KMS-11 (cell line): ENCODE data around the gene DCTN2.

ENCODE experiments used
- H2AFZ ChIP-seq: fragments of 200-600 bp; sonication (generic); 2 replicates; pipeline ENCODE4 v1.6.1; 2016; ENCODE audit warnings: antibody characterized with exemption, mixed run types, low read depth
- H3K27ac ChIP-seq: fragments of 200-600 bp; sonication (generic); 2 replicates; pipeline ENCODE4 v1.6.1; 2016; ENCODE audit warnings: mild to moderate bottlenecking, mixed run types
- H3K27me3 ChIP-seq: fragments of 200-600 bp; sonication (generic); 2 replicates; pipeline ENCODE4 v1.6.1; 2017; ENCODE audit warnings: mild to moderate bottlenecking, low read depth, mixed run types, moderate library complexity; ENCODE audit not compliant: insufficient read depth
- H3K36me3 ChIP-seq: fragments of 200-600 bp; sonication (generic); 2 replicates; pipeline ENCODE4 v1.6.1; 2017; ENCODE audit warnings: mild to moderate bottlenecking, mixed run types; ENCODE audit not compliant: insufficient read depth
- H3K4me1 ChIP-seq: fragments of 200-600 bp; sonication (generic); 2 replicates; pipeline ENCODE4 v1.6.1; 2016; ENCODE audit warnings: mild to moderate bottlenecking, low read depth, mixed run types; ENCODE audit not compliant: poor library complexity, severe bottlenecking
- H3K4me2 ChIP-seq: fragments of 200-600 bp; sonication (generic); 2 replicates; pipeline ENCODE4 v1.7.0; 2016; ENCODE audit warnings: mild to moderate bottlenecking, mixed run types
- H3K4me3 ChIP-seq: fragments of 200-600 bp; sonication (generic); IDR thresholded peaks from 2 replicates; pipeline ENCODE4 v1.6.1; 2017; ENCODE audit warnings: low read depth, low read length, mixed read lengths; ENCODE audit not compliant: insufficient read depth
- H3K79me2 ChIP-seq: fragments of 200-600 bp; sonication (generic); 2 replicates; pipeline ENCODE4 v1.6.1; 2016; ENCODE audit warnings: low read depth, mixed run types; ENCODE audit not compliant: insufficient read depth
- H3K9ac ChIP-seq: fragments of 200-600 bp; sonication (generic); 2 replicates; pipeline ENCODE4 v1.6.1; 2016; ENCODE audit warnings: mild to moderate bottlenecking, mixed run types
- H4K20me1 ChIP-seq: fragments of 200-600 bp; sonication (generic); 2 replicates; pipeline ENCODE4 v1.6.1; 2016; ENCODE audit warnings: mild to moderate bottlenecking, mixed run types; ENCODE audit not compliant: insufficient read depth
- TF ChIP-seq, protein P1 (sequence below): fragments of 200-600 bp; sonication (generic); conservative IDR thresholded peaks from 2 replicates; pipeline ENCODE4 v1.6.1; 2017; ENCODE audit warnings: low read depth, mild to moderate bottlenecking, antibody characterized with exemption, low read length, moderate library complexity, mixed read lengths

Gene DCTN2

DNA sequence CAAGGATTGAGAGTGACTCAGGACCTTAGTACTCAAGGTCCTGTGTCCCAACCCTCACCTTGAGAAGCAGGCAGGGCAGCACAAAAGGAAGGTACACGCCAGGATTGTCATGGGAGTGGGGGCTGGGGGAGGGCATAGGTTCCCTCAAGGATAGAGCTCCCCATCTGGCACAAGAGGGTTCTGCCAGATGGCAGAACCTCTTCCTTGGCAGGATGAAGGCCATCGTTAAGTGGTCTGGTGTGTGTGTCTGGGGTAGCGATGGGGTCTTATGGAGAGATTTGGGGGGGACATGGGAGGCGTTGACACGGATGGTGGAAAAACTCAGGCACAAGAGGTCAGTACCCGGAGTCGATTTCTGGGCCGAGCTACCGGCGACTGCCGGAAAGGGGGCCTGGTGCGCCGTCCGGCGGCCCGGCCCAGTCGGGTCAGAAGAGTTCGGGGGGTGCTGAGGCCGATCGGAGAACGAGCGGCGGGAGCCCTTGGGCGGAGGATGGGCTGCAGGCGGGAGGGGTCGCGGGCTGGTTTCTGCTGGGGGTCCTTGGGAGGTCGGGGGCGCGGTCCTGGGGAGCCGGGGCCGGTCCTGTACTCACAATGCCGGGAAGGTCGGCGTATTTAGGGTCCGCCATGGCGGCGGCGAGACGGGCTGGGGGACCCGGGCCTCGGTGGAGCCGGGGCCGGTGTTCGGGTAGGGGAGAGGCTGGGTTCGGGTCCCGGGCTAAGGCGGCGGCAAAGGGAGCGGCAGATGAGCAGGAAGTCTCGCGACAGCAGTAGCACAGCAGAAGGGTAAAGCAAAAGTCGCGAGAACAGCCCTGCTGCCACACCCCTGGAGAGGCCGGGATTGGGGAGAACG, at the start of gene DCTN2:
Gene DCTN2 (minus strand): TSS at position 755 of the 850 bp plus-strand sequence. CDS start 129 bp downstream, at position 626.
- Histone ChIP-seq H3K27ac (peak within 1 kb of the TSS; percentile 42), H3K79me2 (peaks cover 24% of the 10 kb centered on the region)
- TF ChIP-seq, protein P1, sequence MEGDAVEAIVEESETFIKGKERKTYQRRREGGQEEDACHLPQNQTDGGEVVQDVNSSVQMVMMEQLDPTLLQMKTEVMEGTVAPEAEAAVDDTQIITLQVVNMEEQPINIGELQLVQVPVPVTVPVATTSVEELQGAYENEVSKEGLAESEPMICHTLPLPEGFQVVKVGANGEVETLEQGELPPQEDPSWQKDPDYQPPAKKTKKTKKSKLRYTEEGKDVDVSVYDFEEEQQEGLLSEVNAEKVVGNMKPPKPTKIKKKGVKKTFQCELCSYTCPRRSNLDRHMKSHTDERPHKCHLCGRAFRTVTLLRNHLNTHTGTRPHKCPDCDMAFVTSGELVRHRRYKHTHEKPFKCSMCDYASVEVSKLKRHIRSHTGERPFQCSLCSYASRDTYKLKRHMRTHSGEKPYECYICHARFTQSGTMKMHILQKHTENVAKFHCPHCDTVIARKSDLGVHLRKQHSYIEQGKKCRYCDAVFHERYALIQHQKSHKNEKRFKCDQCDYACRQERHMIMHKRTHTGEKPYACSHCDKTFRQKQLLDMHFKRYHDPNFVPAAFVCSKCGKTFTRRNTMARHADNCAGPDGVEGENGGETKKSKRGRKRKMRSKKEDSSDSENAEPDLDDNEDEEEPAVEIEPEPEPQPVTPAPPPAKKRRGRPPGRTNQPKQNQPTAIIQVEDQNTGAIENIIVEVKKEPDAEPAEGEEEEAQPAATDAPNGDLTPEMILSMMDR, result peak; percentile 32; the same call in 1 of the 2 replicates

GRCh38 chr12:57593187-57593586, 46.2 kb upstream of the DCTN2 start:
- H3K79me2 ChIP-seq, result peaks cover 18% of the 10 kb centered on the region; the same call in 1 of the 2 replicates
- H3K4me2 ChIP-seq, result no peak overlapping the region
- H3K4me3 ChIP-seq, result no peak overlapping the region
- H4K20me1 ChIP-seq, result no peaks in the 10 kb centered on the region
- H3K9ac ChIP-seq, result no peak overlapping the region
- TF ChIP-seq, protein P1, result no peak
- H2AFZ ChIP-seq, result no peak overlapping the region
- no peak overlapping the region for H3K27ac ChIP-seq
- H3K4me1 ChIP-seq, result peaks cover 27% of the 10 kb centered on the region
- no peaks in the 10 kb centered on the region for H3K27me3 ChIP-seq
- H3K36me3 ChIP-seq, result 0 out of 2 replicates have a peak, but pooled peaks cover 3% of the 10 kb centered on the region

More for the DNA sequence above, at the start of gene DCTN2:
- Histone ChIP-seq H2AFZ (peak within 1 kb of the TSS; percentile 68), H4K20me1 (no peaks in the 10 kb centered on the region), H3K27me3 (peaks cover 30% of the 10 kb centered on the region), H3K36me3 (no peaks in the 10 kb centered on the region), H3K4me3 (peak within 1 kb of the TSS; percentile 85), H3K4me1 (peaks cover 46% of the 10 kb centered on the region), H3K9ac (peak within 1 kb of the TSS; percentile 84), H3K4me2 (peak within 1 kb of the TSS; percentile 91)

GRCh38 chr12:57592551-57593165, 45.7 kb upstream of the DCTN2 start:
- no peak overlapping the region for H3K4me3 ChIP-seq
- H3K4me2 ChIP-seq, result peak overlapping the region; percentile 96

DNA sequence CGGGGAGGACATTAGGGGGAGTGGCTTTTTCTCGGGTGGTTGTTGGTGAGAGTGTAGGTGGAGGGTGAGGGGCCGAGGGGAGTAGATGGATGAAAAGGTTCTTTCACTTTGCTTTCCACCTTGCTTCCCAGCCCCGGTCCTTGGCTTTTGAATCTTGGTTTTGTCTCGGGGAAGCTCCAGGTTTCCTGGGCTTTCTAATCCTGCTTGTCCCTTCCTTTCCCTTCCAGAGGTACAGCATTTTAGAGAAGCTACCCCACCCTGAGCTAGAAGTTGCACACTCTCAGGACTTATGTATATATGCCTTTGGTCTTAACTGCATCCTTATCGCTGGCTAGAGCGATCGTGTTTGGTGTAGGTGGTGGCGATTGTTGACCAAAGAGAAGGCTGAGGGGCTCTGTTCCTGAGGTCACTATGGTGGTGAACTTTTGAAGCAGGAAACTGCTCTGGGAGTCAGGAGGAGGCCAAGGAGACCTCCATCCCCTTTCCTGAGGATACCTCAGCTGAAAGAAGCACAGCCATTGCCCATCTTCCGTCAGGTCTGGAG, 44.9 kb upstream of the DCTN2 start:
- Histone ChIP-seq H3K27ac (no peak overlapping the region), H3K9ac (peak overlapping the region; percentile 53; the same call in 1 of the 2 replicates), H3K36me3 (0 out of 2 replicates have a peak, but pooled peaks cover 3% of the 10 kb centered on the region), H4K20me1 (no peaks in the 10 kb centered on the region), H2AFZ (peak overlapping the region; percentile 76), H3K4me2 (peak overlapping the region; percentile 96), H3K79me2 (peaks cover 18% of the 10 kb centered on the region; the same call in 1 of the 2 replicates), H3K27me3 (no peaks in the 10 kb centered on the region; the same call in 1 of the 2 replicates), H3K4me3 (peak overlapping the region; percentile 80), H3K4me1 (peaks cover 27% of the 10 kb centered on the region)
- TF ChIP-seq, protein P1, result no peak

More at GRCh38 chr12:57592551-57593165, 45.7 kb upstream of the DCTN2 start:
- Histone ChIP-seq H3K36me3 (0 out of 2 replicates have a peak, but pooled peaks cover 3% of the 10 kb centered on the region), H3K4me1 (peaks cover 27% of the 10 kb centered on the region), H3K79me2 (peaks cover 18% of the 10 kb centered on the region; the same call in 1 of the 2 replicates), H3K9ac (no peak overlapping the region), H4K20me1 (no peaks in the 10 kb centered on the region), H3K27me3 (no peaks in the 10 kb centered on the region; the same call in 1 of the 2 replicates), H3K27ac (no peak overlapping the region), H2AFZ (no peak overlapping the region)
- TF ChIP-seq, protein P1, result no peak
